Measurements from ENCODE around the gene LAYN. TPM values are rescaled to one million over a fixed set of nuclear protein-coding genes. Genes with fewer than 3 reads are reported as not detected.

LAYN gene
- total RNA-seq, 4 donors from 2014 or later = 36.4 to 64.5 (median 49.3) TPM

GRCh38 chr11:111515591-111515990, 24.9 kb upstream of the LAYN start:
- H3K27me3 ChIP-seq = no peaks in the 10 kb centered on the region
- no peak for DNase-seq
- H3K4me1 ChIP-seq = peaks cover 0 to 11% of the 10 kb centered on the region in 2 donors
- H3K36me3 ChIP-seq = no peaks in the 10 kb centered on the region
- H3K27ac ChIP-seq = no peak overlapping the region
- intact Hi-C loops (cut with DNase I) = no loop called here
- no peak overlapping the region for H3K4me3 ChIP-seq (replicated peaks in 1 of 3)
- WGBS, 2 donors = 92 to 94% methylated on average over 2 of the region's 2 CpGs
- TF ChIP-seq POLR2A (IDR thresholded peaks at IDR 0.05) (no peak), CTCF (IDR thresholded peaks at IDR 0.05) (no peak)
- no peaks in the 10 kb centered on the region for H3K9me3 ChIP-seq

GRCh38 chr11:111518668-111519067, 21.9 kb upstream of the LAYN start:
- H3K27ac ChIP-seq = no peak overlapping the region
- no peaks in the 10 kb centered on the region for H3K27me3 ChIP-seq
- no peak for DNase-seq
- H3K4me1 ChIP-seq = no peaks in the 10 kb centered on the region
- TF ChIP-seq CTCF (IDR thresholded peaks at IDR 0.05) (no peak), POLR2A (IDR thresholded peaks at IDR 0.05) (no peak)
- H3K4me3 ChIP-seq (replicated peaks in 1 of 3) = no peak overlapping the region
- no peaks in the 10 kb centered on the region for H3K9me3 ChIP-seq
- H3K36me3 ChIP-seq = no peaks in the 10 kb centered on the region
- 61 to 68% methylated on average over 1 of the region's 1 CpG for WGBS, 2 donors
- intact Hi-C loops (cut with DNase I) = no loop called here

GRCh38 chr11:111520560-111520959, 20.0 kb upstream of the LAYN start:
- Histone ChIP-seq H3K4me3 (replicated peaks in 1 of 3) (no peak overlapping the region), H3K4me1 (no peaks in the 10 kb centered on the region), H3K36me3 (no peaks in the 10 kb centered on the region), H3K27me3 (no peaks in the 10 kb centered on the region), H3K9me3 (no peaks in the 10 kb centered on the region), H3K27ac (no peak overlapping the region)
- intact Hi-C loops (cut with DNase I) = no loop called here
- no peak for TF ChIP-seq CTCF (IDR thresholded peaks at IDR 0.05)
- TF ChIP-seq POLR2A (IDR thresholded peaks at IDR 0.05) = no peak
- DNase-seq = no peak
- WGBS, 2 donors = 96 to 98% methylated on average over 2 of the region's 2 CpGs

- TF ChIP-seq POLR2A (IDR thresholded peaks at IDR 0.05) = no peak
- no peak for TF ChIP-seq CTCF (IDR thresholded peaks at IDR 0.05)
- Histone ChIP-seq H3K36me3 (no peaks in the 10 kb centered on the region), H3K9me3 (no peaks in the 10 kb centered on the region), H3K27ac (no peak overlapping the region), H3K4me1 (no peaks in the 10 kb centered on the region), H3K4me3 (replicated peaks in 1 of 3) (no peak overlapping the region), H3K27me3 (no peaks in the 10 kb centered on the region)
- WGBS, 2 donors = 79 to 85% methylated on average over 2 of the region's 2 CpGs
- intact Hi-C loops (cut with DNase I) = no loop called here
- no peak for DNase-seq
Observed at GRCh38 chr11:111521135-111521534, 19.4 kb upstream of the LAYN start.

- Histone ChIP-seq H3K27ac (no peak overlapping the region), H3K9me3 (no peaks in the 10 kb centered on the region), H3K27me3 (no peaks in the 10 kb centered on the region), H3K4me3 (replicated peaks in 1 of 3) (no peak overlapping the region), H3K4me1 (no peaks in the 10 kb centered on the region), H3K36me3 (no peaks in the 10 kb centered on the region)
- intact Hi-C loops (cut with DNase I) = no loop called here
- no peak for DNase-seq
- TF ChIP-seq POLR2A (IDR thresholded peaks at IDR 0.05) = no peak
- WGBS, 2 donors = 91% methylated on average over 5 of the region's 5 CpGs
Observed at GRCh38 chr11:111522426-111522825, 18.1 kb upstream of the LAYN start.

GRCh38 chr11:111523343-111523742, 17.2 kb upstream of the LAYN start:
- H3K36me3 ChIP-seq = no peaks in the 10 kb centered on the region
- TF ChIP-seq CTCF (IDR thresholded peaks at IDR 0.05) (no peak), POLR2A (IDR thresholded peaks at IDR 0.05) (no peak)
- no peaks in the 10 kb centered on the region for H3K9me3 ChIP-seq
- intact Hi-C loops (cut with DNase I) = no loop called here
- 97 to 100% methylated on average over 2 of the region's 2 CpGs for WGBS, 2 donors
- H3K27me3 ChIP-seq = no peaks in the 10 kb centered on the region
- H3K4me1 ChIP-seq = no peaks in the 10 kb centered on the region
- DNase-seq = no peak
- H3K27ac ChIP-seq = no peak overlapping the region
- no peak overlapping the region for H3K4me3 ChIP-seq (replicated peaks in 1 of 3)
